Neural cell (in vitro differentiated cells): ENCODE results near the gene SPTLC2. TPM values are rescaled to one million over a fixed set of nuclear protein-coding genes. Genes with fewer than 3 reads are reported as not detected.

ENCODE experiments used
- H2AFZ ChIP-seq: fragments of 200-600, 300-800 bp; sonication (generic), shearing (Covaris generic); 2 replicates; pipeline ENCODE4 v1.6.0; 2014; ENCODE audit warnings: low read depth, mild to moderate bottlenecking, antibody characterized with exemption, low read length, moderate library complexity
- H3F3A ChIP-seq: fragments of 200-600 bp; shearing (Covaris generic); 2 replicates; pipeline ENCODE4 v1.6.1; 2016; ENCODE audit warnings: mild to moderate bottlenecking, moderate library complexity, mixed read lengths, antibody characterized with exemption, low read length; ENCODE audit not compliant: insufficient read depth, poor library complexity, severe bottlenecking
- H3K27ac ChIP-seq: fragments of 200-600, 300-800 bp; sonication (generic), shearing (Covaris generic); 2 replicates; pipeline ENCODE4 v1.5.1; 2014; ENCODE audit warnings: mild to moderate bottlenecking, low read length, moderate library complexity
- H3K27me3 ChIP-seq: fragments of 300-800, 200-600 bp; sonication (generic), shearing (Covaris generic); 2 replicates; pipeline ENCODE4 v1.6.0; 2014; ENCODE audit warnings: mild to moderate bottlenecking, low read depth, low read length, moderate library complexity; ENCODE audit not compliant: insufficient read depth
- H3K36me3 ChIP-seq: fragments of 300-800, 200-600 bp; sonication (generic), shearing (Covaris generic); 2 replicates; pipeline ENCODE4 v1.5.1; 2014; ENCODE audit warnings: mild to moderate bottlenecking, antibody characterized with exemption, low read length, moderate library complexity; ENCODE audit not compliant: insufficient read depth
- H3K4me2 ChIP-seq: fragments of 300-800, 200-600 bp; sonication (generic), shearing (Covaris generic); 2 replicates; pipeline ENCODE4 v1.6.0; 2014; ENCODE audit warnings: mild to moderate bottlenecking, low read length
- H3K4me3 ChIP-seq: fragments of 300-800, 200-600 bp; sonication (generic), shearing (Covaris generic); 2 replicates; pipeline ENCODE4 v1.5.1; 2014; ENCODE audit warnings: mild to moderate bottlenecking, low read length, moderate library complexity
- H3K79me2 ChIP-seq: fragments of 200-600 bp; shearing (Covaris generic); replicated peaks from 2 replicates; pipeline ENCODE4 v1.6.0; 2014; ENCODE audit warnings: mild to moderate bottlenecking, low read length, moderate library complexity; ENCODE audit not compliant: insufficient read depth
- H3K9ac ChIP-seq: fragments of 300-800, 200-600 bp; sonication (generic), shearing (Covaris generic); 2 replicates; pipeline ENCODE4 v1.6.1; 2016; ENCODE audit warnings: mild to moderate bottlenecking, low read length, mixed read lengths
- H3K9me2 ChIP-seq: fragments of 200-600 bp; shearing (Covaris generic); 2 replicates; pipeline ENCODE4 v1.6.1; 2016; ENCODE audit warnings: mild to moderate bottlenecking, low read length, mixed read lengths; ENCODE audit not compliant: insufficient read depth
- H3K9me3 ChIP-seq: fragments of 200-600, 300-800 bp; sonication (generic), shearing (Covaris generic); 2 replicates; pipeline ENCODE4 v1.6.1; 2016; ENCODE audit warnings: mild to moderate bottlenecking, mixed run types, low read length, moderate library complexity, mixed read lengths
- H4K20me1 ChIP-seq: fragments of 200-600 bp; shearing (Covaris generic); 2 replicates; pipeline ENCODE4 v1.6.1; 2016; ENCODE audit warnings: mild to moderate bottlenecking, mixed run types; ENCODE audit not compliant: insufficient read depth
- CTCF ChIP-seq: fragments of 450-650 bp; IDR thresholded peaks from 2 replicates; pipeline ENCODE4 v1.5.1; 2014; ENCODE audit warnings: antibody characterized with exemption, mild to moderate bottlenecking, moderate library complexity; ENCODE audit not compliant: poor library complexity, severe bottlenecking
- EP300 ChIP-seq: fragments of 450-650 bp; conservative IDR thresholded peaks from 2 replicates; pipeline ENCODE4 v1.6.1; 2014; ENCODE audit warnings: antibody characterized with exemption, mild to moderate bottlenecking, moderate library complexity; ENCODE audit not compliant: poor library complexity, severe bottlenecking
- EZH2 ChIP-seq: fragments of 200-600, 300-800 bp; shearing (Covaris generic), sonication (generic); IDR thresholded peaks from 2 replicates; pipeline ENCODE4 v1.6.1; 2014; ENCODE audit warnings: antibody characterized with exemption, low read length, borderline replicate concordance, mild to moderate bottlenecking; ENCODE audit not compliant: insufficient read depth, poor library complexity, severe bottlenecking
- MXI1 ChIP-seq: fragments of 450-650 bp; conservative IDR thresholded peaks from 2 replicates; pipeline ENCODE4 v1.6.1; 2014; ENCODE audit warnings: antibody characterized with exemption, mild to moderate bottlenecking; ENCODE audit not compliant: poor library complexity, severe bottlenecking
- POLR2AphosphoS5 ChIP-seq: IDR thresholded peaks from 2 replicates; pipeline ENCODE4 v1.6.1; 2012
- RAD21 ChIP-seq: fragments of 450-650 bp; conservative IDR thresholded peaks from 2 replicates; pipeline ENCODE4 v1.6.1; 2014; ENCODE audit warnings: antibody characterized with exemption, mild to moderate bottlenecking, moderate library complexity
- REST ChIP-seq: IDR thresholded peaks from 2 replicates; pipeline ENCODE4 v1.6.1; 2012; ENCODE audit warnings: borderline replicate concordance
- SMC3 ChIP-seq: fragments of 450-650 bp; conservative IDR thresholded peaks from 2 replicates; pipeline ENCODE4 v1.6.1; 2014; ENCODE audit warnings: antibody characterized with exemption, mild to moderate bottlenecking, moderate library complexity; ENCODE audit not compliant: poor library complexity
- TAF1 ChIP-seq: IDR thresholded peaks from 2 replicates; pipeline ENCODE4 v1.6.1; 2012; ENCODE audit warnings: low read depth
- polyA plus RNA-seq: library from polyadenylated mRNA; depleted of rRNA; stranded (reverse); fragments of >200 nt; gene quantifications from 2 replicates; pipeline ENCODE4 v1.2.3, GENCODE V29; 2014

The SPTLC2 gene
- polyA plus RNA-seq, 1 donor from 2014 or later, result 15.1 TPM

- no peak overlapping the region for H3K4me2 ChIP-seq
- TF ChIP-seq TAF1 (no peak), MXI1 (no peak), RAD21 (no peak), POLR2AphosphoS5 (no peak), EZH2 (no peak), SMC3 (no peak), CTCF (no peak), REST (no peak), EP300 (no peak)
- H4K20me1 ChIP-seq, result no peaks in the 10 kb centered on the region
- H3K9me3 ChIP-seq, result no peaks in the 10 kb centered on the region
- no peaks in the 10 kb centered on the region for H3K9me2 ChIP-seq
- no peaks in the 10 kb centered on the region for H3F3A ChIP-seq
- no peaks in the 10 kb centered on the region for H3K27me3 ChIP-seq
- H3K4me3 ChIP-seq, result no peak overlapping the region
- no peaks in the 10 kb centered on the region for H3K36me3 ChIP-seq
- H2AFZ ChIP-seq, result no peak overlapping the region
- no peaks in the 10 kb centered on the region for H3K79me2 ChIP-seq
- H3K9ac ChIP-seq, result no peak overlapping the region
- no peak overlapping the region for H3K27ac ChIP-seq
Measured at GRCh38 chr14:77579780-77580179, 36.7 kb downstream of the SPTLC2 start.

DNA sequence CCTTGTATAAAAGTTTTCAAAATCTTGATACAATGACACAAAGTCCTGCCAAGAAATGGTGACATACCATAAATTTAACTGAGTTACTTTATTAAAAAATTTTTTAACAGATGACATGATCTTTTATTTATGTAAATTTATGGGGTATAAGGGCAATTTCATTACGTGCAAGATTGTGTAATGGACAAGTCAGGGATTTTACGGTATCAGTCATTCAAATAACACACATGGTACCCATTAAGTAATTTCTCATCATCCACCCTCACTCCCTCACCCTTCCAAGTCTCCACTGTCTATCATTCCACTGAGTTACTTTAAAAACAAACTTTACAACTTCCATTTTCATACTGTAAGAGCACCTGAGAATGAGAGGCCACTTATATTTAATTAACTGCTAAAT is 37.4 kb downstream of the SPTLC2 start:
- H3K9ac ChIP-seq, result no peak overlapping the region
- H3F3A ChIP-seq, result no peaks in the 10 kb centered on the region
- no peaks in the 10 kb centered on the region for H3K79me2 ChIP-seq
- H3K36me3 ChIP-seq, result no peaks in the 10 kb centered on the region
- no peaks in the 10 kb centered on the region for H3K9me2 ChIP-seq
- no peak overlapping the region for H3K4me3 ChIP-seq
- no peak overlapping the region for H3K4me2 ChIP-seq
- TF ChIP-seq SMC3 (no peak), CTCF (no peak), EP300 (no peak), REST (no peak)
- H3K27me3 ChIP-seq, result no peaks in the 10 kb centered on the region
- H3K9me3 ChIP-seq, result no peaks in the 10 kb centered on the region
- no peaks in the 10 kb centered on the region for H4K20me1 ChIP-seq
- H3K27ac ChIP-seq, result no peak overlapping the region
- no peak overlapping the region for H2AFZ ChIP-seq
